Activated CD4-positive, alpha-beta T cell treated with anti-CD3 and anti-CD28 coated beads, Interleukin-2, amount 50 U/mL, for 24 hours (primary cell): ENCODE measurements around the gene BARX2.

Source experiments
- DNase-seq, 2 donors: peaks; one replicate each; pipeline ENCODE4 v3.0.0-alpha.2; 2020; ENCODE audit warnings: low read depth in 1 of 2, low spot score in 1 of 2

Gene BARX2

GRCh38 chr11:129373489-129373953 is 2.1 kb upstream of the BARX2 start:
- no peak for DNase-seq

DNA sequence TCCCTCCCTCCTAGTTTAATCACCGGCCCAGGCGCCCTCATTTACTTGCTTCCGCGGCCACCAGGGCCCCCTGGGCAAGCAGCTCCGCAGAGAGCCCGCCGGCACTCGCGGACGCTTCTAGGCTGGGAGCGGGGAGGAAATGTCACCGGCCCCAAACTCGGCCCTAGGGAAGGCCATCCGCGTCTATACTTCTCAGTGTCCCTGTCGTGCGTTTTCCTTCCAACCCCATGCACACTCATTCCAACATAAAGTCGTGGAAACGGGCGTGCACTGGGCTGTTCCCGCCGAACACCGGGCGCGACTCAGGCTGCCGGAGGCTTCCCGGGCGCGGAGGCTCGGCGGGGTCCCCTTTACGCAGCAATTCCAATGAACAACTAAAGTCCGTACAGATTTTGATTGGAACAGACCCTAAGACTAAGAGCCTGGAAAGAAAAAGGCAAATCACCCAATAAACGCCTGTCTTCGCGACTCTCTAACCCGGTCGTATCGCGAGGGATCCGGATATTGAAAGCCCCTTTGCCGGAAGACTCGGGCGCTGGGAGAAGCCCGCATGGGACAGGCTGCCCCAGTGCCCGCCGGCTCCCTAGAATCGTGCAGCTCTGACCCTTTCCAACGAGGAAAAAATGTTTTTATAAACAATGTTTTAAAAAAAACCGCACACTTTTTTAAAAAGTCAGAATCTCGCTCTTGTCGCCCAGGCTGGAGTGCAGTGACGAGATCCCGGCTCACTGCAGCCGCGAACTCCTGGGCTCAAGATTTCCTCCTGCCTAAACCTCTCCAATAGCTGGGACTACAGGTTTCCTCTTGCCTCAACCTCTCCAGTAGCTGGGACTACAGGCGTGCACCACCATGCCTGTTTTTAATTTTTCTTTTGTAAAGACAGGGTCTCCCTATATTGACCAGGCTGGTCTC is 1.3 kb upstream of the BARX2 start:
- DNase-seq: no peak

GRCh38 chr11:129374993-129375750 is 476 bp upstream of the BARX2 start:
- no peak for DNase-seq

- no peak for DNase-seq
These were observed 1.2 kb downstream of the BARX2 start for GRCh38 chr11:129376658-129377341.

GRCh38 chr11:129377739-129378138 is 2.1 kb downstream of the BARX2 start:
- DNase-seq: no peak

DNA sequence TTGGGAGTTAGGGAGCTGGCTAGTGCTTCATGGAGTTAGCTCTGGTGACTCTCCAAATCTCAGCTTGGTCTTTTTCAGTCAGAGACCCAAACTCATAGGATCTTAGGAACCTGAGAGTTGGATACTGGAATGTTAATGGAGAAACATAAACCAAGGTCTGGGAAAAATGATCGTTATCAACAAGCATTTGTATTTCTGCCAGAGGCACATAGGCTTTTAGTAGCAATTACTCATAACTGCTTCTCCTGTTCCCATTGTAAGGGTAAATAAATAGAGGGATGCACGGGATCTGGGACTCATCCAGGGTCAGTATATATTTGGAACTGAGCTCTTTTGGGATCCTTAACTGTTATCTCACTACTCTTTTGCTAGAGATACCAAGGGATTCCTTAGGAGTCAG is 4.8 kb downstream of the BARX2 start:
- DNase-seq: no peak

GRCh38 chr11:129382583-129382982 is 6.9 kb downstream of the BARX2 start:
- DNase-seq: no peak

DNA sequence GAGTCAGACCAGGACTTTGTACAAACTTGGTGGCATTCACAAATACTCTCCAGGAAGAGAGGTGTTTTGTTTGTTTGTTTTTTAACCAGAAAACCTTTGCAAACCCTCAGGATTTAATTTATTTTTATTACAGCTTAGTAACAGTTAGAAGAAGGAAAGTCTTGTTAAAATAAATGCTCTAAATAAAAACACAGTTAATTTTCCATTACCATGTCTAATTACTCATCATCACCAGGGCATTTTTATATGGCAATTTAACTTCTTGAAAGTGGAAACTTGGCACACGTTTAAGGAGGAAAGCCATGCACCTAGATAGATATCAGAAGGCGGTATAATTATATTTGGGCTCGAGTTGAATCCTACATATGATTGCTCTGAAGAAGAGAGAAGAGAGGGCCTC is 7.4 kb downstream of the BARX2 start:
- no peak for DNase-seq

DNA sequence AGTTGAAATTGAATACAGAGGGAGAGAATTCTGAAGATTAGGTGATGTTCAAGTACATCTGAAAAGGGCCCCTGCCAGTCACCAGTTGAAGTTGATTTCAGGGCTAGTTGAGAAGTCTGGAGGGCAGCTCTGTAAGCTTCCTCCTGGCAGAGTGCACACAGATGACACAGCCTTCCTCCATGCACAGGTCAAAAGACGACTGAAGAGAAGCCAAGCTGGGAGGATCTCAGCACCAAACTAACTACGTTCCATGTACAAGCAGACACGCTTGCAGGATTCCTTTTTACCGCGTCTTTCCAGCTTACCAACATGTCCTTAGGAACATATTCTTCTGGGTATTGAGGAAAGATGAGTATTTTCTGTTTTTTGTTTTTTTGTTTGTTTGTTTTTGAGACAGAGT is 7.9 kb downstream of the BARX2 start:
- DNase-seq: no peak

- DNase-seq: no peak
These were observed 8.8 kb downstream of the BARX2 start for GRCh38 chr11:129384415-129384814.

DNA sequence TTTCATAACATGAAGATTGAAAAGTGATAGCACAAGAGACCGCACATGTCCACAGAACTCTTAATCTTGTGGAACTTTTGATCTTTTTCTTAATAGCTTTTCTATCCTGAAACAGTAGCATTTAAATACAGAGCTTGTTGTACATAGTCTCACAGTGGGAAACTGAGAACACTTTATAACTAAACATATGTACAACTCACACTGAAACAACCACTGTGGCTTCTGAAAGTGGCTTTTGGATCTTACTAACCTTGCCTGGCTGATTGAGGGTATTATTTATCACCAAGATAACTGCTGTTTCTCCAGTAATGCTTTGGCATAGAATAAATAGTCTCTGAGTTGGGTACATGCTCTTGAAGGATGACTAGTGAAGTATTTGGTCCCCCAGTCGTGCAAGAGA is 10.2 kb downstream of the BARX2 start:
- DNase-seq: no peak

DNA sequence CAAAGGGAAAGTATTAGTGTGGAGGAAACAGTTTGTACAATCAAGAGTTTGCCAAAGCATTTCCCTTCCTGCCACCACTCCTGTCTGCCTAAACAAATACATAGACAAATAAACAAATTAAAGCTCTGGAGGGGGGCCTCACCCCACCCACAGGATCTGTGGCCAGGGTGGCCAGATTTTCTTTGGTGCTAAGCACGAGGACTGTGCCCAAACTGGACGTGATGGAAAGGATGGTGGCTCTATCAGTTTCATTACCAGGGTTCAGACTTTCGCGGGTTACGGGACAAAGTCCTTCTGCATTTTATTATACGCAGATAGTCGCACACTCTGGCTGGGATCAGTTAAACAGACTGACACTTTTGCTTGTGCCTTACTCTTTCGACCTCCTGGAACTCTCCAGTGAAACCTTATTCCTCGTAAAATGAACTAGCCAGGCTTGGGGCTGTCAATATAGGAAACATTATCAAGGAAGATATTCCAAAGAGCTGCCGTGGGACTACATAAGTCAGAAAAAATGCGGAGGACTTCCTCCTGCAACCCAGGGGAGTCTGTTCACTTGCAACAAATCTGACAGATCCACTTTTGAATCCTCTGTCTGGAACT is 11.2 kb downstream of the BARX2 start:
- no peak for DNase-seq

DNA sequence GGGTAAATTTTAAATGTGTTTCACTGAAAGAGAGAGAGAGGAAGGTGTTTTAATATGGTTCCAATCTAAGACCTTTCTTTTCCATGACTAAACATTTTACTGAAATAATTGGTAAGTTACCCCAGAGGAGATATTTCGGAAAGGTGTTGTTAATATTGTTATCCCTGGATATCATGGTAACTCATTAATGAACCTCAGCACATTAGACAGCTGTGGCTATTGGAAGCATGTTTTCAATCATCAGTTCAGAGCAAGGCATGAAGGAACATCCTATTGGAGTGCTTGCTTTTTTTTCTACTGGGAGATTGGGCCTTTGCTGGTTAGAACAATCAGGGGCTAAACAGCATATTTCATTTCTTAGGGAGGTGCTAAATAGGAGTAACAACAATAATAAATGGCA is 11.8 kb downstream of the BARX2 start:
- no peak for DNase-seq

DNA sequence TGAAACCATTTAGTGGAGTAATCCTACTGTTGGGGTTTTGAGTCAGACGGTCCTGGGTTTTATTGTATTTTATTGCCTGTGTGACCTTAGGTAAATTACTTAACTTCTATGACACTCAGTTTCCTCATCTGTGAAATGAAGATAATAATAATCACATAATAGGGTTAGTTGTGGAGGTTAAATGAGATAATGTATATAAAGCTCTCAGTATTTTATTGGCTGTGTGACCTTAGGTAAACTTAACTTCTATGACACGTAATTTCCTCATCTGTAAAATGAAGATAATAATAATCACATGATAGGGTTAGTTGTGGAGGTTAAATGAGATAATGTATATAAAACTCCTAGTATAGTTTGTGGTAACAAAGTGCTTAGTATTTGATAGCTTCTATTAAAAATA is 13.2 kb downstream of the BARX2 start:
- no peak for DNase-seq

DNA sequence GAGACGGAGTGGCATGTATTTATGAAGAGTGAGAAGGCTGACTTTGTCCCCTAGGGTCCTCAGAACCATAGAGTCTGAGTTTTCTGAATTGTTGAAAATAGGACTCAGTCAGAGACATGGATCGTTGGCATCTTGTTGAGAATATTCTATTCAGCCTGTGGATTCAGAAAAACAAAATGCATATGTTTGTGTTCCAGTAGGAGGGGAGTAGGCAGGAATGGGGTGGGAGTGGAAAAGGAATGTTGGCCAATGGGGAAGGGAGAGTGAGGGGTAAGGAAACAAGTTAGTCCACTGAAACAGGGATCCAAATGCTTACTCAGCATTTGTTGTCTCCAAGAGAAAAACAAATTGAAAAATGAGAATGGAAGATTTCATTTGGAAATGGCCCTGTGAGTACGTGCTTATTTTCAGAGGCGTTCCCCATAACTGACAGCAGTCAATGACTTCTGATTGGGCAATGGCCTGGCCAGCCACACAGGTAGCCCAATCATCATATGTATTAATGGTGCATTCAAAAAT is 14.7 kb downstream of the BARX2 start:
- DNase-seq: no peak

DNA sequence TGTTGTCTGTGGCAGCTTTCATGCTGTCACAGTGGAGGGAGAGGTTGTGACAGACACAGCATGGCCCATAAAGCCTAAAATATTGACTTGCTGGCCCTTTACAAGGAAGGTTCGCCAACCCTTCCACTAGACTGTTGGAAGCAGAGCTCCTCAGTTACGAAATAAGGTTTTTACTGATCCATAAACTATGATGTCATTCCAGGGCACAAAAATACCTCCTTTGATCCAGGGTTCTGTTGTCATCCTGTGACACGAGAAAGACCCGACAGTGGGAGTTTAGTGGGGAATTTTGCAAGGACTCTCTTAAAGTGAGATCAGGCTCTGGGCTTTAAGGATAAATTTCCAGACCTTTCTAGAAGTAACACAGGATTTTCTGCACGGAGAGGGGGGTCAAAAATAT is 15.7 kb downstream of the BARX2 start:
- DNase-seq: no peak

- DNase-seq: no peak
These were observed 16.2 kb downstream of the BARX2 start for GRCh38 chr11:129391821-129392220.

- no peak for DNase-seq
These were observed 17.3 kb downstream of the BARX2 start for GRCh38 chr11:129392995-129393394.

DNA sequence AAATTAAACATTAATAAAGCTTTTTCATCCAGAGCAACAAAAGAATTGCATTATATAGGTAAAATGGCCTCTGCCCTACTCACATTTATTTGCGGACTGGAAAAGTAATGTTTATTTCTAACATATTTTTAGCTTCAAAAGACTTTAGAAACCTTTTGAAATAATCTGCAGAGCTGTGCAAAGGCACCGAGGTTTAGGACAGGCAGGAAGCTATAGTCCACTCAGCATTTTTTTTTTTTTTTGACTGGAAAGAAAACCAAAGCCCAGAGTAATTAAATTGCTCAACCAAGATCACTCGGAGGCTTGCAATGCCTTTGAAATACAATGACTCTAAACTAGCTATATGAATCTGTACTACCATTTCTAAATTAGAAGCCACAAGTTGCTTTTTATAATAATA is 19.1 kb downstream of the BARX2 start:
- no peak for DNase-seq

DNA sequence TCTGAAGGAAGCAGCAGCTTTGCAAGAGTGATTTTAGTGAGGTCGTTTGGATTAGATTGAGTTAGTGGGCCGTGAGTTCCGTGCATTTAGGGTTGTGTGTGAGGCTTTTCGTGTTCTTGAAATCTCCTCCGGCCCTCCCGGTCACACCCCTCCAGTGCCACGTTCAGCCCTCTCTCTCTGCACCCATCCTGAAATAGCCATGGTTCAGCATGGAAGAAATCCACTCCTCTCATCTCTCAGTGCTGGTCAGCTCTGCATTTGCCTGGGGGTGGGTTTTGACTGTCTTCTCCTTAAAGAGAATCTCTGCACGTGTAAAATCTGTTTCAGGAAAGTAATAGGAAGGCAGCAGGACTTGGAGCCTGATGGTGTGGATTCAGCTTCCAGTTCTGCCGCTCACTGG is 19.8 kb downstream of the BARX2 start:
- DNase-seq: no peak

GRCh38 chr11:129395883-129396282 is 20.2 kb downstream of the BARX2 start:
- DNase-seq: no peak
